B cell (primary cell): Measurements from ENCODE around the gene MTUS2. TPM values are rescaled to one million over a fixed set of nuclear protein-coding genes. Genes with fewer than 3 reads are reported as not detected.

Experiments used
- ATAC-seq: fragments of 200-7000 bp; cut with Tn5 transposase; one replicate; pipeline ENCODE4 v1.10.0; 2021; ENCODE audit warnings: low read depth, mild to moderate bottlenecking, moderate number of reproducible peaks, moderate library complexity
- CTCF ChIA-PET: fragments of 350-600 bp; sonication (Branson Sonifier 250); formaldehyde crosslinking; loops from one replicate; lab custom pipeline; 2021; ENCODE audit warnings: antibody characterized with exemption, inconsistent platforms; lab: Charles Lee
- POLR2A ChIA-PET: fragments of 350-600 bp; sonication (Branson Sonifier 250); formaldehyde crosslinking; loops from one replicate; lab custom pipeline; 2021; ENCODE audit warnings: antibody characterized with exemption; lab: Charles Lee
- DNase-seq: peaks from one replicate; pipeline ENCODE4 v3.0.0; 2013
- H2AFZ ChIP-seq: 2 replicates; pipeline ENCODE4 v1.6.1; 2012; ENCODE audit warnings: mild to moderate bottlenecking, low read depth, low read length; ENCODE audit not compliant: insufficient read depth, poor library complexity, severe bottlenecking
- H3K27ac ChIP-seq, 2 donors: 1 replicate in 1 of 2; 2 replicates in 1 of 2; pipeline ENCODE4 v1.5.1; 2012 to 2013; ENCODE audit warnings: low read length in 2 of 2, mild to moderate bottlenecking in 2 of 2, moderate library complexity in 1 of 2
- H3K27me3 ChIP-seq, 4 experiments: fragments of 200-600 bp in 1 of 4; sonication (generic) in 1 of 4; replicated peaks in 1 of 4; 1 replicate in 2 of 4; 2 replicates in 2 of 4; pipeline versions ENCODE4 v1.6.1 to v1.7.0; 2013 to 2016; ENCODE audit warnings: low read length in 3 of 4, mild to moderate bottlenecking in 2 of 4, mixed read lengths in 1 of 4, moderate library complexity in 1 of 4; ENCODE audit not compliant: insufficient read depth in 4 of 4, control insufficient read depth in 3 of 4; ENCODE audit errors: control extremely low read depth in 1 of 4
- H3K36me3 ChIP-seq, 2 experiments: replicated peaks in 1 of 2; 1 replicate in 1 of 2; 2 replicates in 1 of 2; pipeline versions ENCODE4 v1.6.1 to v1.7.1; 2013; ENCODE audit warnings: low read length in 1 of 2; ENCODE audit not compliant: insufficient read depth in 2 of 2, control insufficient read depth in 1 of 2; ENCODE audit errors: control extremely low read depth in 1 of 2, extremely low read depth in 1 of 2
- H3K4me1 ChIP-seq, 2 donors: fragments of 200-600 bp in 1 of 2; sonication (generic) in 1 of 2; 1 replicate in 1 of 2; 2 replicates in 1 of 2; pipeline versions ENCODE4 v1.5.1 to v1.6.1; 2013 to 2017; ENCODE audit warnings: low read length in 2 of 2; ENCODE audit not compliant: control insufficient read depth in 2 of 2, insufficient read depth in 2 of 2
- H3K4me2 ChIP-seq: replicated peaks from 2 replicates; pipeline ENCODE3; 2012; ENCODE audit warnings: mild to moderate bottlenecking, low read depth, low read length; ENCODE audit not compliant: poor library complexity, severe bottlenecking
- H3K4me3 ChIP-seq, 5 experiments: fragments of 200-600 bp in 1 of 5; sonication (generic) in 1 of 5; 1 replicate in 3 of 5; 2 replicates in 2 of 5; pipeline versions ENCODE4 v1.5.1 to v1.7.0; 2011 to 2016; ENCODE audit warnings: low read length in 4 of 5, mild to moderate bottlenecking in 4 of 5, low read depth in 2 of 5, control low read depth in 1 of 5, moderate library complexity in 1 of 5; ENCODE audit not compliant: insufficient read depth in 1 of 5; ENCODE audit errors: control extremely low read depth in 1 of 5, extremely low read depth in 1 of 5
- H3K79me2 ChIP-seq: fragments of 200-600 bp; sonication (generic); one replicate; pipeline ENCODE4 v1.6.0; 2016; ENCODE audit warnings: low read length; ENCODE audit not compliant: control insufficient read depth, insufficient read depth
- H3K9ac ChIP-seq: fragments of 200-600 bp; sonication (generic); 2 replicates; pipeline ENCODE4 v1.6.1; 2017; ENCODE audit warnings: mild to moderate bottlenecking, low read length, moderate library complexity
- H3K9me3 ChIP-seq, 3 donors: one replicate each; pipeline versions ENCODE4 v1.6.1 to v1.7.1; 2013; ENCODE audit warnings: low read length in 2 of 3; ENCODE audit not compliant: control insufficient read depth in 2 of 3, insufficient read depth in 1 of 3; ENCODE audit errors: control extremely low read depth in 1 of 3
- H4K20me1 ChIP-seq: 2 replicates; pipeline ENCODE4 v1.6.0; 2012; ENCODE audit warnings: mild to moderate bottlenecking, low read length; ENCODE audit not compliant: insufficient read depth, control insufficient read depth, poor library complexity, severe bottlenecking
- H3K27ac Mint-ChIP-seq: one replicate; pipeline ENCODE4 v1.8.0; 2021; ENCODE audit warnings: mixed read lengths
- H3K27me3 Mint-ChIP-seq: one replicate; pipeline ENCODE4 v1.8.0; 2021; ENCODE audit warnings: mixed read lengths
- H3K4me1 Mint-ChIP-seq: one replicate; pipeline ENCODE4 v1.8.0; 2021; ENCODE audit warnings: mixed read lengths
- H3K4me3 Mint-ChIP-seq: one replicate; pipeline ENCODE4 v1.8.0; 2021; ENCODE audit warnings: mixed read lengths
- H3K9me3 Mint-ChIP-seq: one replicate; pipeline ENCODE4 v1.8.0; 2022; ENCODE audit warnings: mixed read lengths; ENCODE audit not compliant: insufficient read depth
- EZH2 ChIP-seq: IDR thresholded peaks from 2 replicates; pipeline ENCODE4 v1.6.1; 2012; ENCODE audit warnings: borderline replicate concordance, low read depth, mild to moderate bottlenecking, moderate library complexity, low read length; ENCODE audit not compliant: insufficient read depth, poor library complexity, severe bottlenecking
- WGBS: methylation state at CpG from one replicate; pipeline ENCODE4 v1.1.5; 2013; ENCODE audit warnings: missing lambda C conversion rate; ENCODE audit not compliant: insufficient coverage; 5-methylcytosine and 5-hydroxymethylcytosine counted together
- intact Hi-C: fragments of 100-400 bp; cut with micrococcal nuclease; formaldehyde crosslinking; loops from one replicate; pipeline ENCODE4 v1.10.0; 2022
- polyA plus RNA-seq: library from polyadenylated mRNA; depleted of rRNA; stranded (reverse); fragments of >200 nt; gene quantifications from 2 replicates; pipeline ENCODE4 v1.2.3, GENCODE V29; 2012
- total RNA-seq, 2 donors: library from RNA; stranded (reverse); fragments of 120-200 nt in 1 of 2; gene quantifications; 1 replicate in 1 of 2; 2 replicates in 1 of 2; pipeline versions ENCODE4 v1.2.3 to v1.2.4, GENCODE V29; 2013 to 2022
- TF ChIP-seq, protein P1 (sequence below): fragments of 200-600 bp; IDR thresholded peaks from one replicate; pipeline ENCODE4 v1.8.0; 2022; ENCODE audit warnings: antibody characterized with exemption, mild to moderate bottlenecking

Gene MTUS2
- total and polyA plus RNA-seq, 2 donors (not counting 1 experiment from before 2014, with no cell fraction given): 0.12 TPM; not detected in 1

DNA sequence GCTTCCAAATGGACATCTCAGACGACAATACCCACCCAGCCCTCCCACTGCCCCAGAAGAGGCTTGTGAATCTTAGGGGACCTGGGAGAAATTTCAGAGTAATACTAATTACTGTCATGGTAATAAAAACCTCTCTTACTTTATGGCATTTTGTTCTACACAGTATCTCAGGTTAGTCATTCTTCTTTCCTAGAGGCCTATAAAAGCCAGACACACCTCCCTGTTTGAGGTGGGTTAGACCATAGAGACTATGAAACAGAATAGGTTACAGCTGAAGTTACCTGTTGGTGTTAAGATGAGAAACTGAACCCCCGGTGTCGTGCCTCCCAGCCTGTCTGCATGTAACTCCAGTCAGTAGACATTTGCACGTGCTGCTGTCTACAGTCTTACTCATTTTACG lies 661.5 kb downstream of the MTUS2 start:
- intact Hi-C loops: no loop called here
- ATAC-seq (no peak), DNase-seq (no peak)
- POLR2A ChIA-PET: no interaction called here
- Mint-ChIP-seq H3K4me1 (peaks cover 14% of the 10 kb centered on the region), H3K27me3 (peaks cover 27% of the 10 kb centered on the region), H3K4me3 (no peak overlapping the region), H3K9me3 (no peaks in the 10 kb centered on the region), H3K27ac (no peak overlapping the region)
- H3K4me2 ChIP-seq: no peak overlapping the region
- H3K4me1 ChIP-seq: peaks cover 10 to 19% of the 10 kb centered on the region in 2 donors
- H3K36me3 ChIP-seq: no peaks in the 10 kb centered on the region
- no peak overlapping the region for H3K27ac ChIP-seq
- H3K9me3 ChIP-seq: no peaks in the 10 kb centered on the region
- H3K4me3 ChIP-seq: no peak overlapping the region
- no peaks in the 10 kb centered on the region for H4K20me1 ChIP-seq
- TF ChIP-seq, protein P1, sequence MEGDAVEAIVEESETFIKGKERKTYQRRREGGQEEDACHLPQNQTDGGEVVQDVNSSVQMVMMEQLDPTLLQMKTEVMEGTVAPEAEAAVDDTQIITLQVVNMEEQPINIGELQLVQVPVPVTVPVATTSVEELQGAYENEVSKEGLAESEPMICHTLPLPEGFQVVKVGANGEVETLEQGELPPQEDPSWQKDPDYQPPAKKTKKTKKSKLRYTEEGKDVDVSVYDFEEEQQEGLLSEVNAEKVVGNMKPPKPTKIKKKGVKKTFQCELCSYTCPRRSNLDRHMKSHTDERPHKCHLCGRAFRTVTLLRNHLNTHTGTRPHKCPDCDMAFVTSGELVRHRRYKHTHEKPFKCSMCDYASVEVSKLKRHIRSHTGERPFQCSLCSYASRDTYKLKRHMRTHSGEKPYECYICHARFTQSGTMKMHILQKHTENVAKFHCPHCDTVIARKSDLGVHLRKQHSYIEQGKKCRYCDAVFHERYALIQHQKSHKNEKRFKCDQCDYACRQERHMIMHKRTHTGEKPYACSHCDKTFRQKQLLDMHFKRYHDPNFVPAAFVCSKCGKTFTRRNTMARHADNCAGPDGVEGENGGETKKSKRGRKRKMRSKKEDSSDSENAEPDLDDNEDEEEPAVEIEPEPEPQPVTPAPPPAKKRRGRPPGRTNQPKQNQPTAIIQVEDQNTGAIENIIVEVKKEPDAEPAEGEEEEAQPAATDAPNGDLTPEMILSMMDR: no peak
- no peak for TF ChIP-seq EZH2
- H3K79me2 ChIP-seq: no peaks in the 10 kb centered on the region
- 94% methylated on average over 4 of the region's 5 CpGs for WGBS
- H3K27me3 ChIP-seq: peaks cover 0 to 4% (median 1%) of the 10 kb centered on the region in 4 experiments
- CTCF ChIA-PET: interaction anchor here (3.6 to 4.9 kb wide), 2 partner anchors 9 to 27 kb away, joined by 16 to 17 read pairs; no protein-coding TSS in a partner anchor
- no peak overlapping the region for H2AFZ ChIP-seq
- no peak overlapping the region for H3K9ac ChIP-seq

DNA sequence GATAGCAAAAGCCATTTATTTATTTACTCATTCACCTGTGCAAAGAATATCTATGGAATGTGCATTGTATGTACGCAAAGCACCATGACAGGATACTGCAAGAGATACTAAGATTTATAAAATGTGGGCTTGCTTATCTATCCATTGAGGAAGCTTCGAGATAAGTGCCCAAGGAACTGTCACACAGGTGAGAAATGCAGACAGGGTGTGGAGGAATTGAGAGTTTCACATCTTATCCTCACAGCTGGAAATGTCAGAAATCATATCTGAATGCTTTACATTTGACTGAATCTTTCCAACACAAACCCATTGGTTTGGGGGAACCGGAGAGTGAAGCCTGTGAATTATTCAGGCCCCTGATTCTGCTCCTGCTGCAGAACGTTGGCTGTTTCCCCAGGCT lies 662.4 kb downstream of the MTUS2 start:
- no peaks in the 10 kb centered on the region for H3K36me3 ChIP-seq
- ChIA-PET CTCF (interaction anchor here (3.6 to 4.9 kb wide), 2 partner anchors 9 to 26 kb away, joined by 16 to 17 read pairs; no protein-coding TSS in a partner anchor), POLR2A (no interaction called here)
- H3K4me2 ChIP-seq: no peak overlapping the region
- H4K20me1 ChIP-seq: no peaks in the 10 kb centered on the region
- no peak overlapping the region for H3K27ac ChIP-seq
- TF ChIP-seq, protein P1: no peak
- TF ChIP-seq EZH2: no peak
- H2AFZ ChIP-seq: no peak overlapping the region
- intact Hi-C loops: no loop called here
- H3K9ac ChIP-seq: no peak overlapping the region
- H3K27me3 Mint-ChIP-seq: peaks cover 30% of the 10 kb centered on the region
- H3K27ac Mint-ChIP-seq: no peak overlapping the region
- ATAC-seq (no peak), DNase-seq (no peak)
- no peaks in the 10 kb centered on the region for H3K79me2 ChIP-seq
- no peak overlapping the region for H3K4me3 Mint-ChIP-seq
- H3K4me1 ChIP-seq: peaks cover 10 to 19% of the 10 kb centered on the region in 2 donors
- H3K4me1 Mint-ChIP-seq: peaks cover 14% of the 10 kb centered on the region
- no peak overlapping the region for H3K4me3 ChIP-seq
- no peaks in the 10 kb centered on the region for H3K9me3 Mint-ChIP-seq
- no peaks in the 10 kb centered on the region for H3K9me3 ChIP-seq
- no CpG with 5 or more reads among the region's 4 CpGs for WGBS
- H3K27me3 ChIP-seq: peaks cover 0 to 4% (median 1%) of the 10 kb centered on the region in 4 experiments
